ENCODE data around the gene TARS3.

DNA sequence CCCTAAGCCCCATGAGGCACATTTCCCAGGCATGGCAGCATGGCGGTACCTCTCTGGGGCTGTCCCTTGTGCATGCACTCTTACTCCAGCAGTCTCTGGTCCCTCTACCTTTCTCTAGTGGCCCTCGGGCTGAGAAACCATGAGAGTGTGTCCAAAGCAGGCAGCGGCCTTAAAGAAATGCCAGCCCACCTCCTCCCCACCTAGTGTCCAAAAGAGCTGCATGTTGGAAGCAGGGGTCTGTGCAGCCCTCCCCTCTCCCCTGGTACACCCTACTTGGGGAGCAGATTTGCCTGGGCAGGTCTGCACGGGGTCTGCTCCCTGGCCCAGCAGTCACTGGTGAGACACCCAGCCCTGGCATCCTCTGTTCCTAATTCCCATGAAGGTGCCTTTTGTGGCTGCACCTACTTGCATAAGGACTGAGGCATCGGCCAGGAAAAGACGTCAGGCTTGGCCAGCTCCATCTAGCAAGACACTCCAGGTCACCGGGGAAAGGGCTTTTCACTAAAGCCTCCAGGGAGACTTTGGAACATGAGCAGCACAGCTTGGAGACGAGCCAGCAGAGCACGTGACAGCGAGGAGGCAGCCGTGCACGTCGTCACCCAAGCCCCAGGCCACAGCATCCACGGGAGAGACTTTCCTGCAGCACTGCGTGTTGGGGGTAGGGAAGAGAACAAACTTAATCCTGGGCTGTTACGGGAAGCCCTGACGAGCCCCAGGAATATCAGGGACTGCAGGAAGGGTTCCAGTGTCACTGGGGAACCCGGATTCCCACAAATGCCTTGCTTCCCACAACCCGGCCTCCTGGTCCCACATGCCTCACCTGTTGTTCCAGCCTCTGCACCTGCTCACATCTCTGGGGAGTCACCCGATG lies 110.9 kb downstream of the TARS3 start:
- TF ChIP-seq, protein P1, sequence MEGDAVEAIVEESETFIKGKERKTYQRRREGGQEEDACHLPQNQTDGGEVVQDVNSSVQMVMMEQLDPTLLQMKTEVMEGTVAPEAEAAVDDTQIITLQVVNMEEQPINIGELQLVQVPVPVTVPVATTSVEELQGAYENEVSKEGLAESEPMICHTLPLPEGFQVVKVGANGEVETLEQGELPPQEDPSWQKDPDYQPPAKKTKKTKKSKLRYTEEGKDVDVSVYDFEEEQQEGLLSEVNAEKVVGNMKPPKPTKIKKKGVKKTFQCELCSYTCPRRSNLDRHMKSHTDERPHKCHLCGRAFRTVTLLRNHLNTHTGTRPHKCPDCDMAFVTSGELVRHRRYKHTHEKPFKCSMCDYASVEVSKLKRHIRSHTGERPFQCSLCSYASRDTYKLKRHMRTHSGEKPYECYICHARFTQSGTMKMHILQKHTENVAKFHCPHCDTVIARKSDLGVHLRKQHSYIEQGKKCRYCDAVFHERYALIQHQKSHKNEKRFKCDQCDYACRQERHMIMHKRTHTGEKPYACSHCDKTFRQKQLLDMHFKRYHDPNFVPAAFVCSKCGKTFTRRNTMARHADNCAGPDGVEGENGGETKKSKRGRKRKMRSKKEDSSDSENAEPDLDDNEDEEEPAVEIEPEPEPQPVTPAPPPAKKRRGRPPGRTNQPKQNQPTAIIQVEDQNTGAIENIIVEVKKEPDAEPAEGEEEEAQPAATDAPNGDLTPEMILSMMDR (IDR thresholded peaks at IDR 0.05), result no peak
- no peak for TF ChIP-seq EZH2phosphoT487 (IDR thresholded peaks at IDR 0.05)
